Smooth muscle cell (in vitro differentiated cells): ENCODE data around the gene ADCYAP1R1. TPM values are rescaled to one million over a fixed set of nuclear protein-coding genes. Genes with fewer than 3 reads are reported as not detected.

ENCODE experiments used
- DNase-seq: peaks from one replicate; lab custom pipeline; 2025; ENCODE audit not compliant: unreplicated experiment; lab: John Stamatoyannopoulos, UW
- H2AFZ ChIP-seq: fragments of 200-600 bp; sonication (generic); 2 replicates; pipeline ENCODE4 v1.6.0; 2016; ENCODE audit warnings: antibody characterized with exemption, low read depth, mild to moderate bottlenecking
- H3F3A ChIP-seq: fragments of 200-600 bp; sonication (generic); 2 replicates; pipeline ENCODE4 v1.6.0; 2017; ENCODE audit warnings: antibody characterized with exemption, low read depth
- H3K27ac ChIP-seq: fragments of 200-600 bp; sonication (generic); 2 replicates; pipeline ENCODE4 v1.5.1; 2016; ENCODE audit warnings: low read depth, mild to moderate bottlenecking
- H3K27me3 ChIP-seq: fragments of 200-600 bp; sonication (generic); 2 replicates; pipeline ENCODE4 v1.6.1; 2016; ENCODE audit warnings: low read depth, mild to moderate bottlenecking
- H3K36me3 ChIP-seq: fragments of 200-600 bp; sonication (generic); 2 replicates; pipeline ENCODE4 v1.5.1; 2016; ENCODE audit warnings: low read depth
- H3K4me1 ChIP-seq: fragments of 200-600 bp; sonication (generic); 2 replicates; pipeline ENCODE4 v1.5.1; 2016; ENCODE audit warnings: low read depth
- H3K4me2 ChIP-seq: fragments of 200-600 bp; sonication (generic); 2 replicates; pipeline ENCODE4 v1.6.0; 2016; ENCODE audit warnings: mild to moderate bottlenecking
- H3K4me3 ChIP-seq: fragments of 200-600 bp; sonication (generic); 2 replicates; pipeline ENCODE4 v1.5.1; 2016; ENCODE audit warnings: mild to moderate bottlenecking
- H3K79me2 ChIP-seq: fragments of 200-600 bp; sonication (generic); 2 replicates; pipeline ENCODE4 v1.6.0; 2016; ENCODE audit warnings: low read depth, mild to moderate bottlenecking
- H3K9ac ChIP-seq: fragments of 200-600 bp; sonication (generic); 2 replicates; pipeline ENCODE4 v1.6.0; 2016; ENCODE audit warnings: low read depth
- H3K9me3 ChIP-seq: fragments of 200-600 bp; sonication (generic); replicated peaks from 2 replicates; pipeline ENCODE4 v1.5.1; 2016; ENCODE audit warnings: low read depth
- H4K20me1 ChIP-seq: fragments of 200-600 bp; sonication (generic); 2 replicates; pipeline ENCODE4 v1.6.0; 2016; ENCODE audit warnings: low read depth
- CTCF ChIP-seq: fragments of 200-600 bp; sonication (generic); IDR thresholded peaks from 2 replicates; pipeline ENCODE4 v1.5.1; 2017; ENCODE audit warnings: borderline replicate concordance, mild to moderate bottlenecking, antibody characterized with exemption; ENCODE audit not compliant: insufficient read depth, poor library complexity, severe bottlenecking
- WGBS: methylation state at CpG from one replicate; pipeline ENCODE4 v1.1.7; 2016; ENCODE audit warnings: low lambda C conversion rate; 5-methylcytosine and 5-hydroxymethylcytosine counted together
- polyA plus RNA-seq: library from polyadenylated mRNA; unstranded; fragments of >200 nt; fragmentation: Nextera tagmentation; extraction: Ambion mirVana; gene quantifications from 2 replicates; pipeline ENCODE4 v1.2.1, GENCODE V29; 2016
- total RNA-seq: library from RNA; depleted of rRNA; stranded (reverse); fragments of >200 nt; gene quantifications from 2 replicates; pipeline ENCODE4 v1.2.3, GENCODE V29; 2014

The ADCYAP1R1 gene
- total and polyA plus RNA-seq, 2 experiments from 2014 or later, result not detected

- 91% methylated on average over 3 of the region's 3 CpGs for WGBS
- Histone ChIP-seq H3K27ac (no peak overlapping the region), H3K9ac (no peak overlapping the region), H2AFZ (no peak overlapping the region), H3K27me3 (peaks cover 17% of the 10 kb centered on the region), H3K79me2 (no peaks in the 10 kb centered on the region), H3K36me3 (no peaks in the 10 kb centered on the region), H3K4me2 (no peak overlapping the region), H4K20me1 (no peaks in the 10 kb centered on the region), H3K4me3 (no peak overlapping the region), H3K9me3 (no peaks in the 10 kb centered on the region), H3F3A (no peaks in the 10 kb centered on the region), H3K4me1 (no peaks in the 10 kb centered on the region)
- TF ChIP-seq CTCF, result no peak
- DNase-seq, result no peak
Measured at GRCh38 chr7:31100871-31101270, 48.8 kb downstream of the ADCYAP1R1 start.

- H3K9ac ChIP-seq, result no peak overlapping the region
- TF ChIP-seq CTCF, result no peak
- no peaks in the 10 kb centered on the region for H3K79me2 ChIP-seq
- DNase-seq, result no peak
- H3K4me3 ChIP-seq, result no peak overlapping the region
- no peaks in the 10 kb centered on the region for H3K9me3 ChIP-seq
- WGBS, result 94% methylated on average over 5 of the region's 5 CpGs
- H4K20me1 ChIP-seq, result no peaks in the 10 kb centered on the region
- no peaks in the 10 kb centered on the region for H3K4me1 ChIP-seq
- no peak overlapping the region for H2AFZ ChIP-seq
- H3K4me2 ChIP-seq, result no peak overlapping the region
- no peaks in the 10 kb centered on the region for H3F3A ChIP-seq
- no peaks in the 10 kb centered on the region for H3K36me3 ChIP-seq
- H3K27ac ChIP-seq, result no peak overlapping the region
- H3K27me3 ChIP-seq, result peaks cover 11% of the 10 kb centered on the region
Measured at GRCh38 chr7:31101544-31101943, 49.4 kb downstream of the ADCYAP1R1 start.

- Histone ChIP-seq H3K79me2 (no peaks in the 10 kb centered on the region), H3K9ac (no peak overlapping the region), H2AFZ (no peak overlapping the region), H3K27me3 (peaks cover 2% of the 10 kb centered on the region), H3K36me3 (no peaks in the 10 kb centered on the region), H3K27ac (no peak overlapping the region), H3F3A (no peaks in the 10 kb centered on the region), H4K20me1 (no peaks in the 10 kb centered on the region), H3K4me3 (no peak overlapping the region), H3K4me2 (no peak overlapping the region), H3K4me1 (no peaks in the 10 kb centered on the region), H3K9me3 (no peaks in the 10 kb centered on the region)
- WGBS, result 86% methylated on average over 12 of the region's 12 CpGs
- DNase-seq, result no peak
- TF ChIP-seq CTCF, result no peak
Measured at GRCh38 chr7:31102151-31102972, 50.3 kb downstream of the ADCYAP1R1 start.
